ENCODE results near the gene RSPH3. TPM values are rescaled to one million over a fixed set of nuclear protein-coding genes. Genes with fewer than 3 reads are reported as not detected.
"Not testable (repeated sequence)": the region's sequence is repeated elsewhere in the genome, so short reads cannot be mapped to it uniquely, and the experiment has no call there.

RSPH3 gene
- polyA plus RNA-seq, 1 donor from 2014 or later: 3.5 TPM

DNA sequence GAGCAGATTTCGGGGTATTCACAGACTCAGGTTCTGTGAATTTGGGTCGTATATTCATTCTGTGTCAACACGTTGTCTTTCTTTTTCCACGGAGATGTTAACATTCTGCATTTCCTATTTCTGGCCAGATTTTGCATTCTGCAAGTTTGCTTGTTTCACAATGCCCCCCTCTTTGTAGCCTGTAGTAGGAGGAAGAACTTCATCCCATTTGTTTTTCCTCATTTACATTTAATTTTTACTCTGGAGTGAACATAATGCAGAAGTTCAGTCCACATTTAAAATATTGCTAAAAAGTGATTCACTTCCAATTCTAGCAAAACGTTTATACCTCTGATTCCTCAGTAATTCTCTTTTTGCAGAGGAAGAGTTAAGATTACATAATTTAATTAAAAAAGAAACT, 31.8 kb upstream of the RSPH3 start:
- Histone ChIP-seq H3K9ac (ENCODE audit: low read length) (no peak overlapping the region), H3K9me2 (ENCODE audit: insufficient read depth, low read length) (no peaks in the 10 kb centered on the region), H3K4me2 (ENCODE audit: low read length) (no peak overlapping the region), H3K27ac (ENCODE audit: low read length) (no peak overlapping the region), H3K27me3 (ENCODE audit: insufficient read depth, low read depth, low read length) (no peaks in the 10 kb centered on the region), H3K79me2 (replicated peaks; ENCODE audit: insufficient read depth, low read length) (no peaks in the 10 kb centered on the region), H3F3A (ENCODE audit: insufficient read depth, low read length, poor library complexity, severe bottlenecking) (no peaks in the 10 kb centered on the region), H2AFZ (ENCODE audit: low read depth, low read length) (no peak overlapping the region), H3K9me3 (ENCODE audit: low read length) (no peaks in the 10 kb centered on the region), H3K36me3 (ENCODE audit: insufficient read depth, low read length) (no peaks in the 10 kb centered on the region), H4K20me1 (ENCODE audit: insufficient read depth) (no peaks in the 10 kb centered on the region), H3K4me3 (ENCODE audit: low read length) (no peak overlapping the region)
- TF ChIP-seq RAD21 (conservative IDR thresholded peaks at IDR 0.05) (no peak), EZH2 (IDR thresholded peaks at IDR 0.05; ENCODE audit: borderline replicate concordance, insufficient read depth, low read length, poor library complexity, severe bottlenecking) (no peak), SMC3 (conservative IDR thresholded peaks at IDR 0.05; ENCODE audit: poor library complexity) (no peak), TAF1 (IDR thresholded peaks at IDR 0.05; ENCODE audit: low read depth) (no peak), MXI1 (conservative IDR thresholded peaks at IDR 0.05; ENCODE audit: poor library complexity, severe bottlenecking) (no peak), POLR2AphosphoS5 (IDR thresholded peaks at IDR 0.05) (no peak), EP300 (conservative IDR thresholded peaks at IDR 0.05; ENCODE audit: poor library complexity, severe bottlenecking) (no peak)
- TF ChIP-seq, protein P1, sequence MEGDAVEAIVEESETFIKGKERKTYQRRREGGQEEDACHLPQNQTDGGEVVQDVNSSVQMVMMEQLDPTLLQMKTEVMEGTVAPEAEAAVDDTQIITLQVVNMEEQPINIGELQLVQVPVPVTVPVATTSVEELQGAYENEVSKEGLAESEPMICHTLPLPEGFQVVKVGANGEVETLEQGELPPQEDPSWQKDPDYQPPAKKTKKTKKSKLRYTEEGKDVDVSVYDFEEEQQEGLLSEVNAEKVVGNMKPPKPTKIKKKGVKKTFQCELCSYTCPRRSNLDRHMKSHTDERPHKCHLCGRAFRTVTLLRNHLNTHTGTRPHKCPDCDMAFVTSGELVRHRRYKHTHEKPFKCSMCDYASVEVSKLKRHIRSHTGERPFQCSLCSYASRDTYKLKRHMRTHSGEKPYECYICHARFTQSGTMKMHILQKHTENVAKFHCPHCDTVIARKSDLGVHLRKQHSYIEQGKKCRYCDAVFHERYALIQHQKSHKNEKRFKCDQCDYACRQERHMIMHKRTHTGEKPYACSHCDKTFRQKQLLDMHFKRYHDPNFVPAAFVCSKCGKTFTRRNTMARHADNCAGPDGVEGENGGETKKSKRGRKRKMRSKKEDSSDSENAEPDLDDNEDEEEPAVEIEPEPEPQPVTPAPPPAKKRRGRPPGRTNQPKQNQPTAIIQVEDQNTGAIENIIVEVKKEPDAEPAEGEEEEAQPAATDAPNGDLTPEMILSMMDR (IDR thresholded peaks at IDR 0.05; ENCODE audit: poor library complexity, severe bottlenecking): no peak
- TF ChIP-seq, protein P2, sequence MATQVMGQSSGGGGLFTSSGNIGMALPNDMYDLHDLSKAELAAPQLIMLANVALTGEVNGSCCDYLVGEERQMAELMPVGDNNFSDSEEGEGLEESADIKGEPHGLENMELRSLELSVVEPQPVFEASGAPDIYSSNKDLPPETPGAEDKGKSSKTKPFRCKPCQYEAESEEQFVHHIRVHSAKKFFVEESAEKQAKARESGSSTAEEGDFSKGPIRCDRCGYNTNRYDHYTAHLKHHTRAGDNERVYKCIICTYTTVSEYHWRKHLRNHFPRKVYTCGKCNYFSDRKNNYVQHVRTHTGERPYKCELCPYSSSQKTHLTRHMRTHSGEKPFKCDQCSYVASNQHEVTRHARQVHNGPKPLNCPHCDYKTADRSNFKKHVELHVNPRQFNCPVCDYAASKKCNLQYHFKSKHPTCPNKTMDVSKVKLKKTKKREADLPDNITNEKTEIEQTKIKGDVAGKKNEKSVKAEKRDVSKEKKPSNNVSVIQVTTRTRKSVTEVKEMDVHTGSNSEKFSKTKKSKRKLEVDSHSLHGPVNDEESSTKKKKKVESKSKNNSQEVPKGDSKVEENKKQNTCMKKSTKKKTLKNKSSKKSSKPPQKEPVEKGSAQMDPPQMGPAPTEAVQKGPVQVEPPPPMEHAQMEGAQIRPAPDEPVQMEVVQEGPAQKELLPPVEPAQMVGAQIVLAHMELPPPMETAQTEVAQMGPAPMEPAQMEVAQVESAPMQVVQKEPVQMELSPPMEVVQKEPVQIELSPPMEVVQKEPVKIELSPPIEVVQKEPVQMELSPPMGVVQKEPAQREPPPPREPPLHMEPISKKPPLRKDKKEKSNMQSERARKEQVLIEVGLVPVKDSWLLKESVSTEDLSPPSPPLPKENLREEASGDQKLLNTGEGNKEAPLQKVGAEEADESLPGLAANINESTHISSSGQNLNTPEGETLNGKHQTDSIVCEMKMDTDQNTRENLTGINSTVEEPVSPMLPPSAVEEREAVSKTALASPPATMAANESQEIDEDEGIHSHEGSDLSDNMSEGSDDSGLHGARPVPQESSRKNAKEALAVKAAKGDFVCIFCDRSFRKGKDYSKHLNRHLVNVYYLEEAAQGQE (IDR thresholded peaks at IDR 0.05; ENCODE audit: borderline replicate concordance): no peak

DNA sequence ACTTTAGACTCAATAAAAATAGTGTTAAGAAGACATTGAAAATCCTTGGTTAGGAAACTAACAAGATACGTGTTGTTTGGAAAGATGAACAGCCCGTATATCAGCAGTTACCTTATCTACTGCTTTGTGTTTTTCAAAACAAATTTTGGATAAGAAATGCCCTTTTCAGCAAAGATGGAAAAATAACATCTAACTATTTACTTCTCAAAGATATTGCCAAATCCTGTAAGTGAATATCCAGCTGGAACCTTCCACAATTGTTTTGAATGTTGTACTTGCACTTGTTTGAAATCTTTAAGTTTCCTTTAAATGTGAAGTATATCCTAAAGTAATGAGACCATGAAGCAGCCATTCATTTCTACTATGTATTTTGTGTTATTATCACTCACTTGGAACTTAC, 30.2 kb upstream of the RSPH3 start:
- Histone ChIP-seq H2AFZ (ENCODE audit: low read depth, low read length) (no peak overlapping the region), H3K9me2 (ENCODE audit: insufficient read depth, low read length) (no peaks in the 10 kb centered on the region), H3K36me3 (ENCODE audit: insufficient read depth, low read length) (no peaks in the 10 kb centered on the region), H3K27ac (ENCODE audit: low read length) (no peak overlapping the region), H4K20me1 (ENCODE audit: insufficient read depth) (no peaks in the 10 kb centered on the region), H3F3A (ENCODE audit: insufficient read depth, low read length, poor library complexity, severe bottlenecking) (no peaks in the 10 kb centered on the region), H3K9ac (ENCODE audit: low read length) (no peak overlapping the region), H3K9me3 (ENCODE audit: low read length) (peaks cover under 1% of the 10 kb centered on the region), H3K79me2 (replicated peaks; ENCODE audit: insufficient read depth, low read length) (no peaks in the 10 kb centered on the region), H3K4me3 (ENCODE audit: low read length) (no peak overlapping the region), H3K4me2 (ENCODE audit: low read length) (no peak overlapping the region), H3K27me3 (ENCODE audit: insufficient read depth, low read depth, low read length) (no peaks in the 10 kb centered on the region)
- TF ChIP-seq, protein P1 (IDR thresholded peaks at IDR 0.05; ENCODE audit: poor library complexity, severe bottlenecking): no peak
- TF ChIP-seq POLR2AphosphoS5 (IDR thresholded peaks at IDR 0.05) (no peak), EP300 (conservative IDR thresholded peaks at IDR 0.05; ENCODE audit: poor library complexity, severe bottlenecking) (no peak), MXI1 (conservative IDR thresholded peaks at IDR 0.05; ENCODE audit: poor library complexity, severe bottlenecking) (no peak), RAD21 (conservative IDR thresholded peaks at IDR 0.05) (no peak), EZH2 (IDR thresholded peaks at IDR 0.05; ENCODE audit: borderline replicate concordance, insufficient read depth, low read length, poor library complexity, severe bottlenecking) (no peak), TAF1 (IDR thresholded peaks at IDR 0.05; ENCODE audit: low read depth) (no peak), SMC3 (conservative IDR thresholded peaks at IDR 0.05; ENCODE audit: poor library complexity) (no peak)
- TF ChIP-seq, protein P2 (IDR thresholded peaks at IDR 0.05; ENCODE audit: borderline replicate concordance): no peak

DNA sequence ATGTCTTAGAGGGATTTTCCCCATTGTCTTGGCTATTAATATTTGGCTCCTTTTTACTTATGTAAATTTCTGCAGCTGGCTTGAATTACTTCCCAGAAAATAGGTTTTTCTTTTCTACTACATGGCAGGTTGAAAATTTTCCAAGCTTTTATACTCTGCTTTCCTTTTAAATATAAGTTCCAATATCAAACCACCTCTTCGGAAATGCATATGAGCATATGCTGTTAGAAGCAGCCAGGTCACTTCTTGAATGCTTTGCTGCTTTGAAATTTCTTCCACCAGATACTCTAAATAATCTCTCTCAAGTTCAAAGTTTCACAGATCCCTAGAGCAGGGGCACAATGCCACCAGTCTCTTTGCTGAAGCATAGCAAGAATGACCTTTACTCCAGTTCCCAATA, 25.2 kb upstream of the RSPH3 start:
- not testable (repeated sequence) for H3K79me2 ChIP-seq (replicated peaks; ENCODE audit: insufficient read depth, low read length); H3K9me3 ChIP-seq (ENCODE audit: low read length); H3K36me3 ChIP-seq (ENCODE audit: insufficient read depth, low read length); H3K9ac ChIP-seq (ENCODE audit: low read length); H3K4me3 ChIP-seq (ENCODE audit: low read length); H3K9me2 ChIP-seq (ENCODE audit: insufficient read depth, low read length); H2AFZ ChIP-seq (ENCODE audit: low read depth, low read length); H3K27ac ChIP-seq (ENCODE audit: low read length); H3F3A ChIP-seq (ENCODE audit: insufficient read depth, low read length, poor library complexity, severe bottlenecking); H3K27me3 ChIP-seq (ENCODE audit: insufficient read depth, low read depth, low read length); H4K20me1 ChIP-seq (ENCODE audit: insufficient read depth); H3K4me2 ChIP-seq (ENCODE audit: low read length)

Measured in neural cell (in vitro differentiated cells).